Brain microvascular endothelial cell (primary cell): Measurements from ENCODE around the gene LDLRAP1.
"Not testable (repeated sequence)": the region's sequence is repeated elsewhere in the genome, so short reads cannot be mapped to it uniquely, and the experiment has no call there.

Source experiments
- DNase-seq: peaks from one replicate; pipeline ENCODE4 v3.0.0-alpha.2; 2020
- H3K27ac ChIP-seq: fragments of 250-450 bp; sonication (Bioruptor Pico); 2 replicates; pipeline ENCODE4 v1.5.1; 2020; ENCODE audit warnings: mild to moderate bottlenecking, moderate library complexity
- H3K27me3 ChIP-seq: fragments of 250-450 bp; sonication (Bioruptor Pico); replicated peaks from 2 replicates; pipeline ENCODE4 v1.5.1; 2020; ENCODE audit warnings: mild to moderate bottlenecking
- H3K36me3 ChIP-seq: fragments of 250-450 bp; sonication (Bioruptor Pico); replicated peaks from 2 replicates; pipeline ENCODE4 v1.5.1; 2020; ENCODE audit warnings: mild to moderate bottlenecking
- H3K4me3 ChIP-seq: 2 replicates; pipeline ENCODE4 v1.5.1; 2011; ENCODE audit warnings: low read depth, mild to moderate bottlenecking, control low read depth, low read length, moderate library complexity
- CTCF ChIP-seq: IDR thresholded peaks from 2 replicates; pipeline ENCODE4 v1.5.1; 2011; ENCODE audit warnings: low read depth, mild to moderate bottlenecking, moderate library complexity, low read length, control low read depth, inconsistent platforms; ENCODE audit errors: missing control alignments
- in situ Hi-C: cut with HindIII; loops from 2 replicates; pipeline ENCODE4 v1.10.0; 2017; ENCODE audit warnings: low sequenced_read_pairs, low pct_ligation_motif_present

The LDLRAP1 gene

GRCh38 chr1:25590096-25590824 is 46.9 kb downstream of the LDLRAP1 start:
- in situ Hi-C loops = no loop called here
- Histone ChIP-seq H3K27me3 (no peaks in the 10 kb centered on the region), H3K4me3 (no peak overlapping the region), H3K36me3 (no peaks in the 10 kb centered on the region), H3K27ac (no peak overlapping the region)
- peak; percentile 37 for DNase-seq
- TF ChIP-seq CTCF = peak; percentile 42

DNA sequence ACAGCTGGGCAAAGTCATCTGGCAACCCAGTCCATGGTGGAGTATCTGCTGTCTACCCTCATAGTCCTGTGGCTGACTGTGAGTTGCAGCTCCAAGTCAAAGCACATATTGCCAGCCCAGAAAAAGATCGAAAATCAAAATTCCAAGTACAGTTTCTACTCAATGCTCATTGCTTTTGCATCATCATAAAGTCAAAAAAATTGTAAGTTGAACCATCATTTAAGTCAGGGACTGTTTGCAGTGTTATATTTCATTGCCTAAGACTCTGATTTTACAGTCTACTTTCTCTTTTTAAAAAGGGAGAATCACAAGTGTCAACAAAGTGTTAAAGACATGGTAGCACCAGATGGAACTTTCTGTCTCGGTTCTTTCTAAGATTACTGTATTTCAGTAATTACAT is 50.5 kb downstream of the LDLRAP1 start:
- Histone ChIP-seq H3K27ac (no peak overlapping the region), H3K4me3 (no peak overlapping the region), H3K36me3 (no peaks in the 10 kb centered on the region), H3K27me3 (no peaks in the 10 kb centered on the region)
- TF ChIP-seq CTCF = no peak
- no peak for DNase-seq
- in situ Hi-C loops = no loop called here

DNA sequence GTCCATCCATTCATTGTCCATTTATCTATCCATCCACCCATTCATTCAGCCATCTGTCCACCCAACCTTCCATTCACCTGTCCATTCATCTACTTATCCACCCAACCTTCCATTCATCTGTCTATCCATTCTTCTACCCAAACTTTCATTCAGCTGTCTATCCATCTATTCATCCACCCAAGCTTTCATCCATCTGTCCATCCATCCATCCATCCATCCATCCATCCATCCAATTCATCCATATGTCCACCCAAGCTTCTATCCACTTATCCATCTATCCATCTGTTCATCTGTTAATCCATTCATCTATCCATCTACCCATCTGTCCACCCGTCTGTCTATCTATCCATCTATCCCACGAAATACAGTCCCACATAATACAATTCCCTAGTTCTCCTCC is 51.6 kb downstream of the LDLRAP1 start:
- no peak for DNase-seq
- Histone ChIP-seq H3K27me3 (no peaks in the 10 kb centered on the region), H3K4me3 (no peak overlapping the region), H3K36me3 (no peaks in the 10 kb centered on the region), H3K27ac (no peak overlapping the region)
- in situ Hi-C loops = no loop called here
- TF ChIP-seq CTCF = no peak

DNA sequence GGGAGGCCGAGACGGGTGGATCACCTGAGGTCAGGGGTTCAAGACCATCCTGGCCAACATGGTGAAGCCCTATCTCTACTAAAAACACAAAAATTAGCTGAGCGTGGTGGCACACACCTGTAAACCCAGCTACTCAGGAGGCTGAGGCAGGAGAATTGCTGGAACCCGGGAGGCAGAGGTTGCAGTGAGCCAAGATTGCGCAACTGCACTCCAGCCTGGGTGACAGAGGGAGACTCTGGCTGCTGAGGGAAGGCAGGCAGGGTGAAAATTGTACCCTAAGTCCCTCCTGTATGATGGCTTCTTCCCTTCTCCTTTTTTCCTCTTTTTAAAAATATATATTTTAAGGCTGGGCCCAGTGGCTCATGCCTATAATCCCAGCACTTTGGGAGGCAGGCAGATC is 53.2 kb downstream of the LDLRAP1 start:
- H3K27ac ChIP-seq, DNase-seq, H3K36me3 ChIP-seq, in situ Hi-C loops, H3K4me3 ChIP-seq, H3K27me3 ChIP-seq: not testable (repeated sequence)

DNA sequence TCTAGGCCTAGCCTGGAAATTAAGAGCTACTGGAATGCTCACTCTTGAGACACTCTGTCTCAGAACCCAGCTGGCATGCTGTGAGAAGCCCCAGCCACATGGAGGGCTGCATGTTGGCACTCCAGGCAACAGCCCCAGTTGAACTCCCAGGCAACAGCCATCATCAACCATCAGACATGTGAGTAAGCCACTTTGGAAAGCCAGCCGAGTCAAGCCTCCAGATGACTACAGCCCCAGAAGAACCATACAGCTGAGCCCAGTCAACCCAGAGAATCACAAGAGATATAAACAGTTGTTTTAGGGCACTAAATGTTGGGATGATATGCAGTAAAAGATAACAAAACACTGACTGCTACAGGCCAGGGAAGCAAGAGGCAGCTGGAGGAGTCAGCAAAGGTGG is 55.5 kb downstream of the LDLRAP1 start:
- no peak for DNase-seq
- TF ChIP-seq CTCF = no peak
- in situ Hi-C loops = no loop called here
- Histone ChIP-seq H3K27me3 (no peaks in the 10 kb centered on the region), H3K27ac (no peak overlapping the region), H3K4me3 (no peak overlapping the region), H3K36me3 (no peaks in the 10 kb centered on the region)

GRCh38 chr1:25599969-25600610 is 56.7 kb downstream of the LDLRAP1 start:
- in situ Hi-C loops = loop anchor here (25.0 kb wide), 1 partner anchor 187 kb away; no protein-coding TSS in a partner anchor
- no peak for DNase-seq
- TF ChIP-seq CTCF = no peak
- H3K4me3 ChIP-seq = no peak overlapping the region
- no peaks in the 10 kb centered on the region for H3K36me3 ChIP-seq
- H3K27me3 ChIP-seq = no peaks in the 10 kb centered on the region
- H3K27ac ChIP-seq = no peak overlapping the region

DNA sequence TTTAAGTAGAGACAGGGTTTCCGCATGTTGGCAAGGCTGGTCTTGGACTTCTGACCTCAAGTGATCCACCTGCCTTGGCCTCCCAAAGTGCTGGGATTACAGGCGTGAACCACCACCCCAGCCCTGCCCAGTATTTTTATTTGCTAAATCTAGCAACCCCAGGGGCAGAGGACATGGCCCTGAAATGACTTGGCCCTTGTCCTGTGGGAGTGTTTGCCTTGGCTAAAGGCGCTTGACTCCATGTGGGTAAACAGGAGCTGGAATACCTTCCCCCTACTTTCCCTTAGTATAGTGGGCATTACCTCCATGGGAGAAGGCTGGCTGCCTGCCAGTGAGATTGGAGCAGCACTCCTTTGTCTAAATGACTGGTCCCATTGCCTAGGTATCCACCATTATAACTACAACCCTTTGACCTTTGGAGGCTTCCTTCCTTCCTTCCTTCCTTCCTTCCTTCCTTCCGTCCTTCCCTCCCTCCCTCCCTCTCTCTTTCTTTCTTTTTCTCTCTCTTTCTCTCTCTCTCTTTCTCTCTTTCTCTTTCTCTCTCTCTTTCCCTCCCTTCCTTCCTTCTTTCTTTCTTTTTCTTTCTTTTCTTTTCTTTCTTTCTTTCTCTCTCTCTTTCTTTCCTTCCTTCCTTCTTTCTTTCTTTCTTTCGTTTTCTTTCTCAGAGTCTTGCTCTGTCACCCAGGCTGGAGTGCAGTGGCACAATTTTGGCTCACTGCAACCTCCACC is 57.7 kb downstream of the LDLRAP1 start:
- not testable (repeated sequence) for H3K36me3 ChIP-seq, H3K27ac ChIP-seq, H3K27me3 ChIP-seq, DNase-seq, H3K4me3 ChIP-seq
- in situ Hi-C loops = loop anchor here (25.0 kb wide), 1 partner anchor 186 kb away; no protein-coding TSS in a partner anchor

DNA sequence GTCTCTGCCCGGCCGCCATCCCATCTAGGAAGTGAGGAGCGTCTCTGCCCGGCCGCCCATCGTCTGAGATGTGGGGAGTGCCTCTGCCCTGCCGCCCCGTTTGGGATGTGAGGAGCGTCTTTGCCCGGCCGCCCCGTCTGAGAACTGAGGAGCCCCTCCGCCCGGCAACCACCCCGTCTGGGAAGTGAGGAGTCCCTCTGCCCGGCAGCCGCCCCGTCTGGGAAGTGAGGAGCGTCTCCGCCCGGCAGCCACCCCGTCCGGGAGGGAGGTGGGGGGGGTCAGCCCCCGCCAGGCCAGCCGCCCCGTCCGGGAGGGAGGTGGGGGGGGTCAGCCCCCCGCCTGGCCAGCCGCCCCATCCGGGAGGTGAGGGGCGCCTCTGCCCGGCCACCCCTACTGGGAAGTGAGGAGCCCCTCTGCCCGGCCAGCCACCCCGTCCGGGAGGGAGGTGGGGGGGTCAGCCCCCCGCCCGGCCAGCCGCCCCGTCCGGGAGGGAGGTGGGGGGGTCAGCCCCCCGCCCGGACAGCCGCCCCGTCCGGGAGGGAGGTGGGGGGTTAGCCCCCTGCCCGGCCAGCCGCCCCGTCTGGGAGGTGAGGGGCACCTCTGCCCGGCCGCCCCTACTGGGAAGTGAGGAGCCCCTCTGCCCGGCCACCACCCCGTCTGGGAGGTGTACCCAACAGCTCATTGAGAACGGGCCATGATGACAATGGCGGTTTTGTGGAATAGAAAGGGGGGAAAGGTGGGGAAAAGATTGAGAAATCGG is 60.6 kb downstream of the LDLRAP1 start:
- in situ Hi-C loops = loop anchor here (25.0 kb wide), 1 partner anchor 183 kb away; no protein-coding TSS in a partner anchor
- DNase-seq, H3K27ac ChIP-seq, H3K4me3 ChIP-seq, H3K27me3 ChIP-seq, H3K36me3 ChIP-seq: not testable (repeated sequence)
